ENCODE data around the gene GEMIN2.
"Not testable (repeated sequence)": the region's sequence is repeated elsewhere in the genome, so short reads cannot be mapped to it uniquely, and the experiment has no call there.

GEMIN2 gene

GRCh38 chr14:39087493-39087892 lies 26.6 kb upstream of the GEMIN2 start:
- TF ChIP-seq CTCF (IDR thresholded peaks at IDR 0.05; ENCODE audit: control insufficient read depth, insufficient read depth, low read depth, low read length, missing control alignments): no peak
- no peak for DNase-seq (ENCODE audit: low read depth)
- H3K4me3 ChIP-seq (ENCODE audit: control insufficient read depth, low read depth, low read length): no peak overlapping the region

GRCh38 chr14:39090548-39091111 lies 23.5 kb upstream of the GEMIN2 start:
- DNase-seq (ENCODE audit: low read depth): no peak
- no peak for TF ChIP-seq CTCF (IDR thresholded peaks at IDR 0.05; ENCODE audit: control insufficient read depth, insufficient read depth, low read depth, low read length, missing control alignments)
- H3K4me3 ChIP-seq (ENCODE audit: control insufficient read depth, low read depth, low read length): no peak overlapping the region

GRCh38 chr14:39091716-39092115 lies 22.4 kb upstream of the GEMIN2 start:
- H3K4me3 ChIP-seq (ENCODE audit: control insufficient read depth, low read depth, low read length): no peak overlapping the region
- TF ChIP-seq CTCF (IDR thresholded peaks at IDR 0.05; ENCODE audit: control insufficient read depth, insufficient read depth, low read depth, low read length, missing control alignments): no peak
- DNase-seq (ENCODE audit: low read depth): no peak

GRCh38 chr14:39094515-39094914 lies 19.6 kb upstream of the GEMIN2 start:
- DNase-seq (ENCODE audit: low read depth): no peak
- H3K4me3 ChIP-seq (ENCODE audit: control insufficient read depth, low read depth, low read length): no peak overlapping the region
- no peak for TF ChIP-seq CTCF (IDR thresholded peaks at IDR 0.05; ENCODE audit: control insufficient read depth, insufficient read depth, low read depth, low read length, missing control alignments)

GRCh38 chr14:39097159-39097558 lies 17.0 kb upstream of the GEMIN2 start:
- no peak overlapping the region for H3K4me3 ChIP-seq (ENCODE audit: control insufficient read depth, low read depth, low read length)
- no peak for DNase-seq (ENCODE audit: low read depth)
- TF ChIP-seq CTCF (IDR thresholded peaks at IDR 0.05; ENCODE audit: control insufficient read depth, insufficient read depth, low read depth, low read length, missing control alignments): no peak

- H3K4me3 ChIP-seq (ENCODE audit: control insufficient read depth, low read depth, low read length); DNase-seq (ENCODE audit: low read depth): not testable (repeated sequence)
Observed at GRCh38 chr14:39099215-39099614, 14.9 kb upstream of the GEMIN2 start.

GRCh38 chr14:39099748-39100147 lies 14.4 kb upstream of the GEMIN2 start:
- no peak for TF ChIP-seq CTCF (IDR thresholded peaks at IDR 0.05; ENCODE audit: control insufficient read depth, insufficient read depth, low read depth, low read length, missing control alignments)
- H3K4me3 ChIP-seq (ENCODE audit: control insufficient read depth, low read depth, low read length): no peak overlapping the region
- DNase-seq (ENCODE audit: low read depth): no peak
